Activated T-cell treated with anti-CD3 and anti-CD28 coated beads for 48 hours (primary cell): Measurements from ENCODE around the gene ZNF300.
"Not testable (repeated sequence)": the region's sequence is repeated elsewhere in the genome, so short reads cannot be mapped to it uniquely, and the experiment has no call there.

Source experiments
- DNase-seq: peaks from one replicate; pipeline ENCODE4 v3.0.0-alpha.2; 2020; ENCODE audit warnings: low read depth

ZNF300 gene

GRCh38 chr5:150904479-150905311 is at the start of gene ZNF300:
TSS of gene ZNF300 (minus strand) at chr5:150904980. CDS start at chr5:150903155, 1,825 bp downstream.
- peak; percentile 27 for DNase-seq

GRCh38 chr5:150948539-150948938 is 43.8 kb upstream of the ZNF300 start:
- DNase-seq: no peak

- DNase-seq: no peak
Measured at GRCh38 chr5:150946351-150946905, 41.6 kb upstream of the ZNF300 start.

- no peak for DNase-seq
Measured at GRCh38 chr5:150945947-150946346, 41.2 kb upstream of the ZNF300 start.

- DNase-seq: no peak
Measured at GRCh38 chr5:150945486-150945885, 40.7 kb upstream of the ZNF300 start.

GRCh38 chr5:150931368-150931965 is 26.7 kb upstream of the ZNF300 start:
- DNase-seq: no peak

GRCh38 chr5:150918613-150919012 is 13.8 kb upstream of the ZNF300 start:
- DNase-seq: no peak

- no peak for DNase-seq
Measured at GRCh38 chr5:150912312-150912814, 7.6 kb upstream of the ZNF300 start.

- DNase-seq: no peak
Measured at GRCh38 chr5:150905312-150905683, 518 bp upstream of the ZNF300 start.

- DNase-seq: no peak
Measured at GRCh38 chr5:150901446-150901845, 3.3 kb downstream of the ZNF300 start.

GRCh38 chr5:150895431-150896428 is 9.1 kb downstream of the ZNF300 start:
- no peak for DNase-seq

- no peak for DNase-seq
Measured at GRCh38 chr5:150879358-150879757, 25.4 kb downstream of the ZNF300 start.

- no peak for DNase-seq
Measured at GRCh38 chr5:150862070-150862469, 42.7 kb downstream of the ZNF300 start.

- no peak for DNase-seq
Measured at GRCh38 chr5:150860246-150860821, 44.4 kb downstream of the ZNF300 start.

GRCh38 chr5:150856700-150857099 is 48.1 kb downstream of the ZNF300 start:
- not testable (repeated sequence) for DNase-seq

- DNase-seq: no peak
Measured at GRCh38 chr5:150853561-150853960, 51.2 kb downstream of the ZNF300 start.

- no peak for DNase-seq
Measured at GRCh38 chr5:150851039-150851438, 53.7 kb downstream of the ZNF300 start.

- DNase-seq: no peak
Measured at GRCh38 chr5:150848271-150848670, 56.5 kb downstream of the ZNF300 start.

- no peak for DNase-seq
Measured at GRCh38 chr5:150847334-150847695, 57.5 kb downstream of the ZNF300 start.

GRCh38 chr5:150846654-150847333 is 58.0 kb downstream of the ZNF300 start:
- DNase-seq: peak; percentile 39

- not testable (repeated sequence) for DNase-seq
Measured at GRCh38 chr5:150846308-150846653, 58.5 kb downstream of the ZNF300 start, which contains the start of gene IRGM. TSS of gene IRGM (plus strand) at chr5:150846521. CDS start at chr5:150848124, 1,603 bp downstream.
